Aorta (tissue), 5 donors: ENCODE data around the gene ANKRD10. TPM values are rescaled to one million over a fixed set of nuclear protein-coding genes. Genes with fewer than 3 reads are reported as not detected.
"Not testable (repeated sequence)": the region's sequence is repeated elsewhere in the genome, so short reads cannot be mapped to it uniquely, and the experiment has no call there.

Experiments
- ATAC-seq: fragments of 200-7000 bp; cut with Tn5 transposase; one replicate; pipeline ENCODE4 v1.9.1; 2022; ENCODE audit warnings: moderate library complexity; ENCODE audit not compliant: low FRiP score
- DNase-seq, 2 donors: peaks; one replicate each; pipeline ENCODE4 v3.0.0-alpha.2; 2020
- H3K27ac ChIP-seq, 2 donors: one replicate each; pipeline ENCODE4 v1.5.1; 2013; ENCODE audit warnings: low read length in 2 of 2, mild to moderate bottlenecking in 2 of 2, moderate library complexity in 2 of 2, control low read depth in 1 of 2, inconsistent platforms in 1 of 2, low read depth in 1 of 2
- H3K27me3 ChIP-seq, 2 donors: one replicate each; pipeline ENCODE4 v1.6.1; 2013; ENCODE audit warnings: control low read depth in 1 of 2, low read length in 1 of 2, mild to moderate bottlenecking in 1 of 2, moderate library complexity in 1 of 2; ENCODE audit not compliant: insufficient read depth in 2 of 2, control insufficient read depth in 1 of 2
- H3K36me3 ChIP-seq, 2 donors: one replicate each; pipeline ENCODE4 v1.6.1; 2013; ENCODE audit warnings: control low read depth in 1 of 2, low read length in 1 of 2, mild to moderate bottlenecking in 1 of 2; ENCODE audit not compliant: insufficient read depth in 2 of 2, control insufficient read depth in 1 of 2
- H3K4me1 ChIP-seq, 2 donors: one replicate each; pipeline ENCODE4 v1.6.1; 2013; ENCODE audit warnings: low read length in 2 of 2, control low read depth in 1 of 2, mild to moderate bottlenecking in 1 of 2, moderate library complexity in 1 of 2; ENCODE audit not compliant: insufficient read depth in 2 of 2, control insufficient read depth in 1 of 2
- H3K4me3 ChIP-seq, 2 donors: one replicate each; pipeline ENCODE4 v1.5.1; 2013; ENCODE audit warnings: low read length in 2 of 2, control low read depth in 1 of 2, mild to moderate bottlenecking in 1 of 2
- H3K9me3 ChIP-seq: one replicate; pipeline ENCODE4 v1.6.1; 2013; ENCODE audit warnings: mild to moderate bottlenecking, low read length; ENCODE audit not compliant: control insufficient read depth
- WGBS, 2 donors: extraction: QIAGEN DNeasy Blood & Tissue Kit; methylation state at CpG; one replicate each; pipeline ENCODE4 v1.1.7; 2013; 5-methylcytosine and 5-hydroxymethylcytosine counted together
- intact Hi-C, 2 donors: fragments of 100-400 bp; cut with DNase I; formaldehyde crosslinking; loops; one replicate each; pipeline versions ENCODE4 v1.14.2 to v1.15.0; 2022
- polyA plus RNA-seq, 2 donors: library from polyadenylated mRNA; stranded (reverse); fragments of 200-250 nt; gene quantifications; one replicate each; pipeline ENCODE4 v1.2.3, GENCODE V29; 2013
- total RNA-seq, 2 donors: library from RNA; stranded (reverse); fragmentation: NEBNext Ultra II Directional; extraction: Animal tissue kit (Norgen Biotek cat#: 25700); gene quantifications; one replicate each; pipeline ENCODE4 v1.2.1, GENCODE V29; 2021
- donor health status: healthy with polysubstance abuse.
- donor health status: Bipolar disorder and iron deficiency.
- donor health status: DM: no; HTN: no; CAD: no.
- donor health status: DM: no; HTN: no; CAD: no.
- donor health status: DM: yes; HTN: yes; CAD: no.

Gene ANKRD10
- total and polyA plus RNA-seq, 4 donors: 44.1 to 275 (median 168) TPM

GRCh38 chr13:110838116-110838515 is 76.8 kb downstream of the ANKRD10 start:
- intact Hi-C loops: no loop called here
- no peak for DNase-seq

DNA sequence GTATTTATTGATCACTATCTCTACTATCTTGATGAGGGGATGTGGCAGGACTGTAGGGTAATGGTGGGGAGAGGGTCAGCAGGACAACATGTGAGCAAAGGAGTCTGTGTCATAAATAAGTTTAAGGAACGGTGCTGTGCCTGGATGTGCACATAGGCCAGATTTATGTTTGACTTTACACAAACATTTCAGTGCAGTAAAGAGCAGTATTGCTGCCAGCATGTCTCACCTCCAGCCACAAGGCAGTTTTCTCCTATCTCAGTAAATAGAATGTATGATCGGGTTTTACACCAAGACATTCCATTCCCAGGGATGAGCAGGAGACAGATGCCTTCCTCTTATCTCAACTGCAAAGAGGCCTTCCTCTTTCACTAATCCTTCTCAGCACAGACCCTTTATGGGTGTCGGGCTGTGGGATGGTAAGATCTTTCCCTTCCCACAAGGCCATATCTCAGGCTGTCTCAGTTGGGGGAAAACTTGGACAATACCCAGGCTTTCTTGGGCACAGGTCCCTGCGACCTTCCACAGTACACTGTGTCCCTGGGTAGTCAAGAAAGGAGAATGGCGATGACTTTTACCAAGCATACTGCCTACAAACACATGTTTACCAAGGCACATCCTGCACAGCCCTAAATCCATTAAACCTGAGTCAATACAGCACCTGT is 77.3 kb downstream of the ANKRD10 start:
- 85 to 91% methylated on average over 5 of the region's 5 CpGs for whole genome bisulfite sequencing, 2 donors
- intact Hi-C loops, H3K9me3 ChIP-seq, H3K27me3 ChIP-seq, H3K27ac ChIP-seq, DNase-seq, H3K36me3 ChIP-seq, H3K4me1 ChIP-seq, H3K4me3 ChIP-seq, ATAC-seq: not testable (repeated sequence)

More at GRCh38 chr13:110838116-110838515, 76.8 kb downstream of the ANKRD10 start:
- 84 to 87% methylated on average over 8 of the region's 8 CpGs for WGBS, 2 donors
- H3K4me1 ChIP-seq: no peaks in the 10 kb centered on the region
- H3K36me3 ChIP-seq: no peaks in the 10 kb centered on the region
- ATAC-seq: no peak
- no peaks in the 10 kb centered on the region for H3K27me3 ChIP-seq
- H3K9me3 ChIP-seq: peaks cover 2% of the 10 kb centered on the region
- H3K27ac ChIP-seq: no peak overlapping the region
- no peak overlapping the region for H3K4me3 ChIP-seq

DNA sequence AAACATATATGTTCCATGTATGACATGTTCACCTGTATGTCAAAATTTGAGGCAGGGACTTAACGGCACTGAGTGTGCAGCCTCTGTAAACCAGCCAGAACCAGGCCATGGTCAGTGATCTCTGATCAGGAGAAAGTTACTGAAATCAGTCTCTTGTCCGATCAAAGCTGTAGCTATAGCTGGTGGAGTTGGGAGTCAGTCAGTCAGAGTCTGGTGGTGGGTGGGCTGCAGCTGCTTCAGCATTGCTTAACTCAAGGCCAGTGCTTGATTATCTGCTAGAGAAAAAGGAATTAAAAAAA is 78.3 kb downstream of the ANKRD10 start:
- Histone ChIP-seq H3K36me3 (no peaks in the 10 kb centered on the region), H3K27ac (no peak overlapping the region), H3K4me1 (no peaks in the 10 kb centered on the region), H3K4me3 (no peak overlapping the region), H3K9me3 (peaks cover 2% of the 10 kb centered on the region), H3K27me3 (no peaks in the 10 kb centered on the region)
- ATAC-seq (no peak), DNase-seq (no peak)
- WGBS, 2 donors: 72 to 89% methylated on average over 2 of the region's 2 CpGs
- intact Hi-C loops: no loop called here

DNA sequence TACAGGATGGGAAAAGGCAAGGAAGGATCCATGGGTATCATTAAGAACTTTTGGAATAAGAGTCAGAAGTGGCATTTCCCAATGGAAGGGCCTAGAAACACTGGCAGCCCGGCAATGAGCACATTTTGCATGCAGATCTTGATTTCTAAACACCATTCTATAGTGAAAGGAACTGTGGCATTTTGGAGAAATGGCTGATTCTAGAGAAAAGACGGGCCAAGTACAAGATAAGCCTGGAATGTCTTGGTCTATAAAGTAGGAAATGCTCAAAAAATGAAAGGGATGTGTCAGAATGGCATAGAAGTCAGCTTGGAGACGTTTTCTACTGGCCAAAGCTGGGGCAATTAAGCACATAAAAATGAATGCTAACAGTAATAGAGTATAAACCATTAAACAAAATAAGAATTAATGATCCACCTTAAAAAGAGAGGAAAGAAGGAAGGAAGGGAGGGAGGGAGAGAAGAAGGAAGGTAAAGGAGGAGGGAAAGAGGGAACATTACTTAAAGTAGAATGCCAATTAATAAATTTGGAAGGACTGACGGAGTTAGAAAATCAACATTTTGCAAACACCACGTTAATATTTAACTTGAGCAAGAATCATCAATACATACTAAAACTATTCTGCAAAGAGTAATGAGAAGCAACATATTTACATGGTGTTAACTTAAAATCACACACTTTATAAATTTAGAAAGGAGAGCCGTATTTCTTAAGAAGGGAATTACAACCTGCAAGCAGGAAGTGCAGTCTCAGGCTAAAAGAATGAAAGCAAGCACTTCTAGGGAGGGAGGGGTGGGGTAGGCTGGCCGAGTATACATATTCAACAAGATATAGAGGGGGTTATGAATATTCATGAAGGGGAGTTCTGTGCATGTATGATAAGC is 78.9 kb downstream of the ANKRD10 start:
- no peaks in the 10 kb centered on the region for H3K9me3 ChIP-seq
- H3K27ac ChIP-seq: no peak overlapping the region
- no peaks in the 10 kb centered on the region for H3K4me1 ChIP-seq
- no peak overlapping the region for H3K4me3 ChIP-seq
- 30 to 40% methylated on average over 7 of the region's 7 CpGs for WGBS, 2 donors
- H3K36me3 ChIP-seq: no peaks in the 10 kb centered on the region
- ATAC-seq: no peak
- intact Hi-C loops: no loop called here
- DNase-seq: no peak
- no peaks in the 10 kb centered on the region for H3K27me3 ChIP-seq

DNA sequence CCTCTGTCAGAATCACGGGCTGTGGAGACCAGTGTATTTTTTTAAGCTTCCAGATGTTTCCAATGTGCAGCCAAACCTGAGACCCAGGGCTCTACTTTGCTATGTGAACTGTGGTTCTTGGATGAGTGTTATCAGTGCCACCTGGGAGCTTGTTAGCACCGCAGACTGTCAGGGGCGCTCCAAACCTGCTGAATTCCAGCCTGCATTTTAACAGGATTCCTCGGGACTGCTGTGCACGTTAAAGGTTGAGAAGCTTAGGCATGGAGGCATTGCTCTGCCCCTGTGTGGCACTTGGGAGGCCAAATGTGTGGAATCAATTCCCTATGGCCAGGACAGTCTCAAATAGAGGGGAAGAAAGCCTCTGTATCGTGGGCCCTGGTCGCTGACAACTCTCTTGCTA is 80.3 kb downstream of the ANKRD10 start:
- no peak overlapping the region for H3K27ac ChIP-seq
- ATAC-seq (no peak), DNase-seq (no peak)
- H3K27me3 ChIP-seq: no peaks in the 10 kb centered on the region
- no peak overlapping the region for H3K4me3 ChIP-seq
- intact Hi-C loops: no loop called here
- 89 to 90% methylated on average over 7 of the region's 7 CpGs for WGBS, 2 donors
- no peaks in the 10 kb centered on the region for H3K4me1 ChIP-seq
- no peaks in the 10 kb centered on the region for H3K36me3 ChIP-seq
- H3K9me3 ChIP-seq: no peaks in the 10 kb centered on the region

DNA sequence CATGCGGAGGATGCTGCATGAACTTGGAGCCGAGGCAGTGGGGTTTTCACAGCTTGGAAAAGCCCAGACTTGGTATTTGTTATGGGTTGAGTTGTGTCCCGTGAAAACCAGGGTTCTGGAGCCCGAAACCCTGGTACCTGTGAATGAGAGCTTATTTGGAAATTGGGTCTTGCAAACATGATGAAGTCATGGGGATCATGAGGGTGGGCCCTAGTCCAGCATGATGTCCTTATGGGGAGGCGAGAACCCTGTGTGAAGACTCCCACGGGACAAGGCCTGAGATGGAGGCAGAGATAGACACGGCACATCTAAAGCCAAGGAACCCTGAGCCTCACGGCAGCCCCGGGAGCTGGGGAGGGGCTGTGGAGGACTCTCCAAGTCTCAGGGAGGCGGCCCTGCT is 82.3 kb downstream of the ANKRD10 start:
- H3K9me3 ChIP-seq: no peaks in the 10 kb centered on the region
- H3K27me3 ChIP-seq: no peaks in the 10 kb centered on the region
- 74 to 81% methylated on average over 10 of the region's 10 CpGs for WGBS, 2 donors
- no peak for DNase-seq
- no peaks in the 10 kb centered on the region for H3K36me3 ChIP-seq
- no peak overlapping the region for H3K4me3 ChIP-seq
- intact Hi-C loops: no loop called here
- H3K4me1 ChIP-seq: no peaks in the 10 kb centered on the region
- H3K27ac ChIP-seq: no peak overlapping the region
- no peak for ATAC-seq

DNA sequence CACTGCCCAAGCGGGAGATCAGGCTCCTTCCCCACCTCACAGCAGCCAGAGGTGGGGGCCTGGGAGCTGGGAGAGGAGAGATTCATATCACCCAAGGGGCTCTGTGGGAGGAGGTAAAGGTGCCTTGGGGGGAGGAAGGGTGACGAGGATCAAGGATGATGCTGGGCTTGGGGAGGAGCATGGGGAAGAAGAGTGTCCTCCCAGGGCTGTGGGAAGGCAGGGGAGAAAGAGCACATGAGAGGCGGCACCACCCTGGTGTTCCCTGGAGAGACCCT is 82.7 kb downstream of the ANKRD10 start:
- H3K27me3 ChIP-seq: no peaks in the 10 kb centered on the region
- no peak for ATAC-seq
- H3K36me3 ChIP-seq: no peaks in the 10 kb centered on the region
- no peaks in the 10 kb centered on the region for H3K4me1 ChIP-seq
- no peaks in the 10 kb centered on the region for H3K9me3 ChIP-seq
- no peak overlapping the region for H3K4me3 ChIP-seq
- 96 to 97% methylated on average over 3 of the region's 3 CpGs for WGBS, 2 donors
- intact Hi-C loops: no loop called here
- DNase-seq: no peak
- H3K27ac ChIP-seq: no peak overlapping the region

DNA sequence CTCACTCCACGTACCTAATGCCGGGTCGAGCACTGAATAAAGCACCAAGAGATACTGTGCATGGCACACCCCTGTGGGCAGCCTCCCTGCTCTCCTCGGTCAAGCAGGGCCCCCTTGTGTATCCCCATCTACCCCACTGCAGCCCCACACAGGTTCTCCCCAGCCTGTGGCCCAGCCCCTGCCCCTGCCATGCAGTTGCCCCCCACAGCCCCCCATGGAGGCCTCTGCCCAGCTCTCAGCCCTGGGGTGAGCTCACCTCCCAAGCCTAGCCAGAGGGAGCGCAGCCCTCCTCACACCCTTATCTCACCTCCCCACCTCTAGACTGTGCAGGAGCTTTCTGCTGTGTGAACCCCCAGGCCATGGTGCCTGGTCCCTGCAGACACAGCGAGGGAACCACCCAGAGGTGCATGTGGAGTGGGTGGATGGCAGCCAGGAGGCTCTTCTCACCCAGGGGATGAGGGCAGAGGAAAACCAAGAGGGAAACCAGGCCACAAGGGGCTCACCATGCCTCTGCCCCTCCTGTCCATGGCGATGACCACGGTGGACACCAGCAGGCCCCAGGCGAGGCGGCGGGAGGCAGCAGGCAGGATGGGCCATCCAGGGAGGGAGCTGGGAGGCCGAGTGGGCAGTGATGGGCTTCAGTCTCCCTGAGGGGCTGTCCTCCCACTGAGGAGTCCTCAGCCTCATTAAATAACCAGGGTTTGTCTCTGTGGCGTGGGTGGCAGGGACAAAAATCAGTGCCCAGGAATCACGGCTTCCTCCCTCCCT is 83.2 kb downstream of the ANKRD10 start:
- H3K27me3 ChIP-seq: no peaks in the 10 kb centered on the region
- no peak overlapping the region for H3K4me3 ChIP-seq
- no peaks in the 10 kb centered on the region for H3K9me3 ChIP-seq
- ATAC-seq (peak; percentile 27), DNase-seq (no peak)
- 95 to 96% methylated on average over 14 of the region's 14 CpGs for WGBS, 2 donors
- no peaks in the 10 kb centered on the region for H3K36me3 ChIP-seq
- H3K4me1 ChIP-seq: no peaks in the 10 kb centered on the region
- no peak overlapping the region for H3K27ac ChIP-seq
- intact Hi-C loops: no loop called here
